ENCODE data around the gene SPACA7. TPM values are rescaled to one million over a fixed set of nuclear protein-coding genes. Genes with fewer than 3 reads are reported as not detected.

The SPACA7 gene
- total and polyA plus RNA-seq, 2 of the 13 experiments (the other 11 are each of a cell fraction or from before 2014, with no cell fraction given), result not detected

GRCh38 chr13:112424098-112424497, 47.9 kb downstream of the SPACA7 start:
- in situ Hi-C loops (cut with HindIII; ENCODE audit: extremely low pct_ligation_motif_present, low pct_unique_long_range_greater_than_20kb) (no loop called here), intact Hi-C loops (cut with micrococcal nuclease; ENCODE audit: unreplicated experiment) (no loop called here)
- FAIRE-seq, result no peak
- H3K9me3 ChIP-seq (ENCODE audit: low read length), result peaks cover 48% of the 10 kb centered on the region
- H3K4me2 ChIP-seq (ENCODE audit: low read depth, low read length), result no peak overlapping the region
- ChIA-PET POLR2A (no interaction called here), CTCF (ENCODE audit: low intra/inter-chr PET ratio, low total read pairs) (no interaction called here)
- no peaks in the 10 kb centered on the region for H3K4me1 ChIP-seq (ENCODE audit: insufficient read depth, low read length)
- H3K27me3 ChIP-seq (ENCODE audit: control insufficient read depth in 1 of 2, insufficient read depth in 2 of 2, low read length in 2 of 2), result no peaks in the 10 kb centered on the region; a peak in 1 of 5 replicates
- TF ChIP-seq MIER3 (CRISPR knock-in tag; IDR thresholded peaks at IDR 0.05; ENCODE audit: borderline replicate concordance), result no peak
- no peak for TF ChIP-seq ZNF10 (CRISPR knock-in tag; IDR thresholded peaks at IDR 0.05; ENCODE audit: borderline replicate concordance, low read depth)
- no peak for TF ChIP-seq ZMAT5 (CRISPR knock-in tag; IDR thresholded peaks at IDR 0.05; ENCODE audit: borderline replicate concordance, low read depth)
- no peak for TF ChIP-seq GLMP (CRISPR knock-in tag; IDR thresholded peaks at IDR 0.05; ENCODE audit: borderline replicate concordance)
- no peak for TF ChIP-seq ZEB1 (IDR thresholded peaks at IDR 0.05; ENCODE audit: insufficient replicate concordance, low read depth)
- TF ChIP-seq ZNF34 (CRISPR knock-in tag; IDR thresholded peaks at IDR 0.05; ENCODE audit: borderline replicate concordance), result no peak
- TF ChIP-seq ZNF597 (CRISPR knock-in tag; IDR thresholded peaks at IDR 0.05), result no peak
- TF ChIP-seq DBP (CRISPR knock-in tag; IDR thresholded peaks at IDR 0.05; ENCODE audit: not compliant biosample characterization), result no peak
- TF ChIP-seq ZNF432 (CRISPR knock-in tag; IDR thresholded peaks at IDR 0.05; ENCODE audit: borderline replicate concordance), result no peak
- no peak for TF ChIP-seq ZBTB43 (CRISPR knock-in tag; conservative IDR thresholded peaks at IDR 0.05)
- TF ChIP-seq SMAD9 (CRISPR knock-in tag; IDR thresholded peaks at IDR 0.05), result no peak
- no peak for TF ChIP-seq HHEX (CRISPR knock-in tag; IDR thresholded peaks at IDR 0.05)
- TF ChIP-seq RARA (CRISPR knock-in tag; IDR thresholded peaks at IDR 0.05), result no peak
- WGBS (ENCODE audit: low lambda C conversion rate), result 26% methylated on average over 14 of the region's 14 CpGs
- H2AFZ ChIP-seq (ENCODE audit: low read length), result no peak overlapping the region
- H4K20me1 ChIP-seq (ENCODE audit: insufficient read depth, low read length), result no peaks in the 10 kb centered on the region
- BruUV-seq (replicated peaks), result no TSS peak
- H3K79me2 ChIP-seq (ENCODE audit: insufficient read depth, low read length), result no peaks in the 10 kb centered on the region
- no peaks in the 10 kb centered on the region for H3K36me3 ChIP-seq (replicated peaks in 1 of 2; ENCODE audit: control insufficient read depth in 1 of 2, insufficient read depth in 2 of 2, low read length in 2 of 2)
- H3K27ac ChIP-seq (ENCODE audit: extremely low read length, insufficient read depth, low read length), result no peak overlapping the region
- no peak for DNase-seq (ENCODE audit: low spot score)
- no peak for ATAC-seq
- no peak overlapping the region for H3K4me3 ChIP-seq (replicated peaks in 1 of 3; ENCODE audit: insufficient read depth in 1 of 3, low read depth in 2 of 3, low read length in 3 of 3)
- H3K9ac ChIP-seq (ENCODE audit: insufficient read depth, low read depth, low read length), result no peak overlapping the region

Data from HepG2 (cell line).